Omental fat pad (tissue), 4 donors: ENCODE results near the gene PSMB2. TPM values are rescaled to one million over a fixed set of nuclear protein-coding genes. Genes with fewer than 3 reads are reported as not detected.

ENCODE experiments used
- ATAC-seq: fragments of 150-250 bp; one replicate; pipeline ENCODE4 v1.9.1; 2016; ENCODE audit warnings: mild to moderate bottlenecking, moderate library complexity; ENCODE audit not compliant: low FRiP score
- DNase-seq: peaks from one replicate; pipeline ENCODE4 v3.0.0-alpha.2; 2019; ENCODE audit warnings: low spot score
- total RNA-seq, 4 donors: library from RNA; depleted of rRNA; stranded (reverse); fragments of >200 nt; gene quantifications; one replicate each; pipeline ENCODE4 v1.1.0, GENCODE V29; 2016
- TF ChIP-seq, protein P1 (sequence below), 3 donors: fragments of 450-650 bp; IDR thresholded peaks; one replicate each; pipeline ENCODE4 v1.5.1; 2016 to 2017; ENCODE audit warnings: antibody characterized with exemption in 3 of 3, mild to moderate bottlenecking in 3 of 3, moderate library complexity in 2 of 3

PSMB2 gene
- total RNA-seq, 4 donors from 2014 or later: 31.4 to 39.9 (median 36.1) TPM

DNA sequence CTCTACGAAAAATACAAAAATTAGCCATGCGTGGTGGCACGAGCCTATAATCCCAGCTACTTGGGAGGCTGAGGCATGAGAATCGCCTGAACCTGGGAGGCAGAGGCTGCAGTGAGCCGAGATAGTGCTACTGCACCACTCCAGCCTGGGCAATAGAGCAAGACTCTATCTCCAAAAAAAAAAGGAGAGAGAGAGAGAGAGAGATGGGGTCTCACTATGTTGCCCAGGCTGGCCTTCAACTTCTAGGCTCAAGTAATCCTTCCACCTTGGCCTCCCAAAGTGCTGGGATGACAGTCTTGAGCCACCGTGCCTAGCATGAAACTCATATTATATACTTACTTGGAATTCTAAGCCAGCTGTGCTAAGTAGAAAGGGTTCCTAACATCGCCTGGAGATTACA, 29.7 kb downstream of the PSMB2 start:
- TF ChIP-seq, protein P1, sequence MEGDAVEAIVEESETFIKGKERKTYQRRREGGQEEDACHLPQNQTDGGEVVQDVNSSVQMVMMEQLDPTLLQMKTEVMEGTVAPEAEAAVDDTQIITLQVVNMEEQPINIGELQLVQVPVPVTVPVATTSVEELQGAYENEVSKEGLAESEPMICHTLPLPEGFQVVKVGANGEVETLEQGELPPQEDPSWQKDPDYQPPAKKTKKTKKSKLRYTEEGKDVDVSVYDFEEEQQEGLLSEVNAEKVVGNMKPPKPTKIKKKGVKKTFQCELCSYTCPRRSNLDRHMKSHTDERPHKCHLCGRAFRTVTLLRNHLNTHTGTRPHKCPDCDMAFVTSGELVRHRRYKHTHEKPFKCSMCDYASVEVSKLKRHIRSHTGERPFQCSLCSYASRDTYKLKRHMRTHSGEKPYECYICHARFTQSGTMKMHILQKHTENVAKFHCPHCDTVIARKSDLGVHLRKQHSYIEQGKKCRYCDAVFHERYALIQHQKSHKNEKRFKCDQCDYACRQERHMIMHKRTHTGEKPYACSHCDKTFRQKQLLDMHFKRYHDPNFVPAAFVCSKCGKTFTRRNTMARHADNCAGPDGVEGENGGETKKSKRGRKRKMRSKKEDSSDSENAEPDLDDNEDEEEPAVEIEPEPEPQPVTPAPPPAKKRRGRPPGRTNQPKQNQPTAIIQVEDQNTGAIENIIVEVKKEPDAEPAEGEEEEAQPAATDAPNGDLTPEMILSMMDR (IDR thresholded peaks at IDR 0.05): no peak
- DNase-seq (no peak), ATAC-seq (no peak)

DNA sequence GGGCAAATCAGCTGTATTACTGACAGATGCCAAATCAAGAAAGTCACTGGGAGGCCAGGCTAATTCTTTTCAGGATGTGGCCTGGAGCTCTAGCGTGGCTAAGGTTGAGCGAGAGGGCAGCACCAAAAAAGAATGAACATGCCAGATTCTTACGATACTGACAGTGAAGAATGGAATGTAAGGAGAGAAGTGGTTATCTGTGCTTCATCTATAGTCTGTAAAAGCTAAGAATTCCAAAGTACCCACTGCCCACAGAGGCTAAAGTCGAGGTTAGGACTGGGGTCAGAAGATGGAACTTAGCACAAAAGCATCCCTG, 35.5 kb downstream of the PSMB2 start:
- ATAC-seq (no peak), DNase-seq (no peak)
- TF ChIP-seq, protein P1 (IDR thresholded peaks at IDR 0.05): no peak

- ATAC-seq: no peak
- TF ChIP-seq, protein P1 (IDR thresholded peaks at IDR 0.05): no peak
- no peak for DNase-seq
Observed at GRCh38 chr1:35605071-35605866, 36.1 kb downstream of the PSMB2 start.

- TF ChIP-seq, protein P1 (IDR thresholded peaks at IDR 0.05): no peak
- DNase-seq (no peak), ATAC-seq (no peak)
Observed at GRCh38 chr1:35603941-35604340, 37.4 kb downstream of the PSMB2 start.

GRCh38 chr1:35603468-35603867, 37.9 kb downstream of the PSMB2 start:
- TF ChIP-seq, protein P1 (IDR thresholded peaks at IDR 0.05): no peak
- DNase-seq: no peak
- ATAC-seq: no peak

DNA sequence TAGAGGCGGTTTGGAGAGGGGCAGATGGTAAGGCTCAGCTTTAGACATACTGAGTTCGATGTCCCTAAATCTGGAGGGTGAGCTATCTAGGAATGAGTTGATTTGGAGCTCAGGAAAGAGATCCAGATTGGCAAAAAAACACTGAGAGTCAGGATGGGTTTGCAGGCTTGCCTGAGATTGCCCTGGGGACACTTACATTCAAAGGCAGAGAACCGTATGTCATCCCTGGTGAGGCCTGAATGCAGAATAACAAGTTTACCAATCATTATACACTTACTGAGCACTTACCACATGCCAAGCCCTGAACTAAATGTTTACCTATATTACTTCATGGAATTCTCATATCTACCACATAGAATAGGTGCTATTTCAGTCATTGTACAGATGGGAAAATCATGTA, 40.7 kb downstream of the PSMB2 start:
- DNase-seq (no peak), ATAC-seq (no peak)
- TF ChIP-seq, protein P1 (IDR thresholded peaks at IDR 0.05): no peak

DNA sequence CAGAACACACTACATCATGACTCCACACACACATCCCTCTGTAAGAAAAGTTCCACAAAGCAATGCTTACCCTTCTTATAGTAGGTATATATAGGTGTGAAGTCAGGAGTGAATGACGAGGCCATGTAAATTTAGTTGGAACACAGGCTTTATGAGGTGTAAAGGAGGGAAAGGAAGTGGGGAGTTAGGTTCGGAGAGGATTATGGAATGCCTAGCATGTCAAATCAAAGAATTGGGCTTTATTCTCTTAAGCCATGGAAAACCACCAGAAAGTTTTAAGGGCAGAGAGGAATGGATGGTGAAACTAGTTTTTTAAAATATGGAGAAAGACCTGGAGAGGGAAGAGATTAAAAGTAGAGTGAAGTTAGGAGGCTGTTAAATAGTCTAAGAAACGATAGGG, 41.9 kb downstream of the PSMB2 start:
- ATAC-seq: no peak
- no peak for DNase-seq
- TF ChIP-seq, protein P1 (IDR thresholded peaks at IDR 0.05): no peak
